ENCODE results near the gene ALG12. TPM values are rescaled to one million over a fixed set of nuclear protein-coding genes. Genes with fewer than 3 reads are reported as not detected.

Gene ALG12
- total RNA-seq, 1 experiment from 2014 or later: 18.6 TPM

DNA sequence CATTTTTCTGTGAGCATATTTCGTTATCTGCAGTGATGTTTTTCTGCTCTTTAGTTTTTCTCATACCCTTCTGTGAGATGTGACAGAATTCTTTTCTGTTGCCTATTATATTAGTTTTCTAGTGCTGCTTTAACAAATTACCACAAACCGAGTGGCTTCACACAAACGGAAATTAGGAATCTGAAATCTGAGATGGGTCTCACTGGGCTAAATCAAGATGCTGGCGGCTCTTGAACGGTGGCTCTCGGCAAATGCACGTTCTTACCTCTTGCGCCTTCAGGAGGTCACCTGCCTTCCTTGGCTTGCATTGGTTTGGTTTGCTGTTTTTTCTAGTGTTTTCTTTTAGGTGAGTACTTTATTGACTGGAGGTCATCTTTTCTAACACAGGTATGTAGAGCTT lies 51.6 kb downstream of the ALG12 start:
- Histone ChIP-seq H3K4me1 (ENCODE audit: insufficient read depth, low read length, poor library complexity, severe bottlenecking) (no peaks in the 10 kb centered on the region), H3K27me3 (replicated peaks; ENCODE audit: insufficient read depth, low read depth, low read length, poor library complexity) (no peaks in the 10 kb centered on the region), H3K4me3 (ENCODE audit: low read depth, low read length, poor library complexity, severe bottlenecking) (no peak overlapping the region), H3K27ac (ENCODE audit: low read depth, low read length, poor library complexity, severe bottlenecking) (no peak overlapping the region), H3K9me3 (ENCODE audit: low read depth, low read length, poor library complexity, severe bottlenecking) (peaks cover 26% of the 10 kb centered on the region), H3K36me3 (ENCODE audit: insufficient read depth, low read length, poor library complexity, severe bottlenecking) (no peaks in the 10 kb centered on the region)
- BruUV-seq (replicated peaks): no TSS peak
- ChIA-PET POLR2A (ENCODE audit: low non-redundant PET) (interaction anchor here (0.6 kb wide), 1 partner anchor 18 kb away, joined by 3 read pairs; no protein-coding TSS in a partner anchor), CTCF (no interaction called here)
- no peak for TF ChIP-seq EZH2 (IDR thresholded peaks at IDR 0.05; ENCODE audit: borderline replicate concordance, low read depth, low read length, poor library complexity, severe bottlenecking)
- TF ChIP-seq, protein P1, sequence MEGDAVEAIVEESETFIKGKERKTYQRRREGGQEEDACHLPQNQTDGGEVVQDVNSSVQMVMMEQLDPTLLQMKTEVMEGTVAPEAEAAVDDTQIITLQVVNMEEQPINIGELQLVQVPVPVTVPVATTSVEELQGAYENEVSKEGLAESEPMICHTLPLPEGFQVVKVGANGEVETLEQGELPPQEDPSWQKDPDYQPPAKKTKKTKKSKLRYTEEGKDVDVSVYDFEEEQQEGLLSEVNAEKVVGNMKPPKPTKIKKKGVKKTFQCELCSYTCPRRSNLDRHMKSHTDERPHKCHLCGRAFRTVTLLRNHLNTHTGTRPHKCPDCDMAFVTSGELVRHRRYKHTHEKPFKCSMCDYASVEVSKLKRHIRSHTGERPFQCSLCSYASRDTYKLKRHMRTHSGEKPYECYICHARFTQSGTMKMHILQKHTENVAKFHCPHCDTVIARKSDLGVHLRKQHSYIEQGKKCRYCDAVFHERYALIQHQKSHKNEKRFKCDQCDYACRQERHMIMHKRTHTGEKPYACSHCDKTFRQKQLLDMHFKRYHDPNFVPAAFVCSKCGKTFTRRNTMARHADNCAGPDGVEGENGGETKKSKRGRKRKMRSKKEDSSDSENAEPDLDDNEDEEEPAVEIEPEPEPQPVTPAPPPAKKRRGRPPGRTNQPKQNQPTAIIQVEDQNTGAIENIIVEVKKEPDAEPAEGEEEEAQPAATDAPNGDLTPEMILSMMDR (conservative IDR thresholded peaks at IDR 0.05; ENCODE audit: low read depth, low read length): no peak
- intact Hi-C loops (cut with micrococcal nuclease; ENCODE audit: unreplicated experiment): no loop called here
- no peak for DNase-seq (ENCODE audit: low spot score)

DNA sequence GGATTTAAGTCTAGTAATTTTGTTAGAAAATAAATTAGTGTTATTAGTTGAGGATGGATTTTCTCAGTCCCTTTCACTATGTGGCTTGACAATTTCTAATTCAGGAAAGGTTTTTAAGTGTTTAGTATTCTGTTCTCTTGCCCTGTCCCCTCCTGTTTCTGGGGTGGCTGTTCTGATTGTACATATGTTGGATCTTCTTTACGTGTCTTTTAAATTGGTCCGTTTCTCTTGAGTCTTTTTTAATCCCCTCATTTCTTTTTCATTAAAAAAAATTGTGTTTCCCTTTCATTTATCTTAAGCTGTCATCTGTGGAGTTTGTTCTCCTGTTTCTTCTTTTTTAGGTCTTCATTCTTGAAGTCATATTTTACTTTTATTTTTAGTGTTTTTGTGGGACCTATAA lies 52.1 kb downstream of the ALG12 start:
- no peak for DNase-seq (ENCODE audit: low spot score)
- TF ChIP-seq, protein P1 (conservative IDR thresholded peaks at IDR 0.05; ENCODE audit: low read depth, low read length): no peak
- TF ChIP-seq EZH2 (IDR thresholded peaks at IDR 0.05; ENCODE audit: borderline replicate concordance, low read depth, low read length, poor library complexity, severe bottlenecking): no peak
- H3K4me1 ChIP-seq (ENCODE audit: insufficient read depth, low read length, poor library complexity, severe bottlenecking): no peaks in the 10 kb centered on the region
- no peaks in the 10 kb centered on the region for H3K27me3 ChIP-seq (replicated peaks; ENCODE audit: insufficient read depth, low read depth, low read length, poor library complexity)
- CTCF ChIA-PET: no interaction called here
- BruUV-seq (replicated peaks): no TSS peak
- H3K9me3 ChIP-seq (ENCODE audit: low read depth, low read length, poor library complexity, severe bottlenecking): peaks cover 26% of the 10 kb centered on the region
- no peaks in the 10 kb centered on the region for H3K36me3 ChIP-seq (ENCODE audit: insufficient read depth, low read length, poor library complexity, severe bottlenecking)
- H3K27ac ChIP-seq (ENCODE audit: low read depth, low read length, poor library complexity, severe bottlenecking): no peak overlapping the region
- intact Hi-C loops (cut with micrococcal nuclease; ENCODE audit: unreplicated experiment): no loop called here
- POLR2A ChIA-PET (ENCODE audit: low non-redundant PET): interaction anchor here (0.6 kb wide), 1 partner anchor 18 kb away, joined by 3 read pairs; no protein-coding TSS in a partner anchor
- no peak overlapping the region for H3K4me3 ChIP-seq (ENCODE audit: low read depth, low read length, poor library complexity, severe bottlenecking)

GRCh38 chr22:49865156-49865555 lies 53.1 kb downstream of the ALG12 start:
- no peak for DNase-seq (ENCODE audit: low spot score)
- TF ChIP-seq, protein P1 (conservative IDR thresholded peaks at IDR 0.05; ENCODE audit: low read depth, low read length): no peak
- TF ChIP-seq EZH2 (IDR thresholded peaks at IDR 0.05; ENCODE audit: borderline replicate concordance, low read depth, low read length, poor library complexity, severe bottlenecking): no peak
- Histone ChIP-seq H3K27me3 (replicated peaks; ENCODE audit: insufficient read depth, low read depth, low read length, poor library complexity) (no peaks in the 10 kb centered on the region), H3K4me1 (ENCODE audit: insufficient read depth, low read length, poor library complexity, severe bottlenecking) (no peaks in the 10 kb centered on the region), H3K4me3 (ENCODE audit: low read depth, low read length, poor library complexity, severe bottlenecking) (no peak overlapping the region), H3K9me3 (ENCODE audit: low read depth, low read length, poor library complexity, severe bottlenecking) (peaks cover 26% of the 10 kb centered on the region), H3K27ac (ENCODE audit: low read depth, low read length, poor library complexity, severe bottlenecking) (no peak overlapping the region), H3K36me3 (ENCODE audit: insufficient read depth, low read length, poor library complexity, severe bottlenecking) (no peaks in the 10 kb centered on the region)
- BruUV-seq (replicated peaks): no TSS peak
- ChIA-PET POLR2A (ENCODE audit: low non-redundant PET) (no interaction called here), CTCF (no interaction called here)
- intact Hi-C loops (cut with micrococcal nuclease; ENCODE audit: unreplicated experiment): no loop called here
